Uterine smooth muscle cell (primary cell): ENCODE results near the gene KRTAP4-3. TPM values are rescaled to one million over a fixed set of nuclear protein-coding genes. Genes with fewer than 3 reads are reported as not detected.

Experiments
- total RNA-seq: library from RNA; depleted of rRNA; stranded (reverse); fragments of >200 nt; gene quantifications from 2 replicates; pipeline ENCODE4 v1.2.3, GENCODE V29; 2014

Gene KRTAP4-3
- not detected in 2 replicates for total RNA-seq

GRCh38 chr17:41168121-41168520 is at the start of gene KRTAP4-3:
TSS of gene KRTAP4-3 (minus strand) at chr17:41168221. CDS start at chr17:41168172, 49 bp downstream.

DNA sequence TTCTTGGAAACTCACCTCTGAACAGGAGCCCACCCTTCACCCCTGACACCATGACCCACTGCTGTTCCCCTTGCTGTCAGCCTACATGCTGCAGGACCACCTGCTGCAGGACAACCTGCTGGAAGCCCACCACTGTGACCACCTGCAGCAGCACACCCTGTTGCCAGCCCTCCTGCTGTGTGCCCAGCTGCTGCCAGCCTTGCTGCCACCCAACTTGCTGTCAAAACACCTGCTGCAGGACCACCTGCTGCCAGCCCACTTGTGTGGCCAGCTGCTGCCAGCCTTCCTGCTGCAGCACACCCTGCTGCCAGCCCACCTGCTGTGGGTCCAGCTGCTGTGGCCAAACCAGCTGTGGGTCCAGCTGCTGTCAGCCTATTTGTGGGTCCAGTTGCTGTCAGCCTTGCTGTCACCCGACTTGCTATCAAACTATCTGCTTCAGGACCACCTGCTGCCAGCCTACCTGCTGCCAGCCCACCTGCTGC is 21.9 kb upstream of the KRTAP4-3 start, which contains the start of gene KRTAP9-1:
TSS of gene KRTAP9-1 (plus strand) at position 51 of the 482 bp plus-strand sequence. CDS start at position 51, 0 bp downstream.

GRCh38 chr17:41184480-41184961 is 16.5 kb upstream of the KRTAP4-3 start, which contains the start of gene KRTAP4-1:
TSS of gene KRTAP4-1 (minus strand) at chr17:41184911. CDS start at chr17:41184854, 57 bp downstream.

DNA sequence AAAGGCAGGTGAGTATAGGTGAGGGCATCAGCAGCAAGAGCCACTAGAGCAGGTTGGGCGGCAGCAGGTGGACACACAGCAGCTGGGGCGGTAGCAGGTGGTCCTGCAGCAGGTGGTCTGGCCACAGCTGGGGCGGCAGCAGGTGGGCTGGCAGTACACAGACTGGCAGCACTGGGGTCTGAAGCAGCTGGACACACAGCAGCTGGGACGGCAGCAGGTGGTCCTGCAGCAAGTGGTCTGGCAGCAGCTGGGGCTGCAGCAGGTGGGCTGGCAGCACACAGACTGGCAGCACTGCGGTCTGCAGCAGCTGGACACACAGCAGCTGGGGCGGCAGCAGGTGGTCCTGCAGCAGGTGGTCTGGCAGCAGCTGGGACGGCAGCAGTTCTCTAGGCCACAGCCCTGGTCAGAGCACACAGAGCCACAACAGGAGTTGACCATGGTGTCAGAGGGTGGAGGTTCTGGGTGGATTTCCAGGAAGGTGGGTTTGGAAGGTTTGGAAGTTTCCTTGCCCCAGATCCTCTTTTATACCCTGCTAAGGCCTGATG is 9.8 kb upstream of the KRTAP4-3 start, which contains the start of gene KRTAP4-2:
TSS of gene KRTAP4-2 (minus strand) at position 495 of the 545 bp plus-strand sequence. CDS start at position 438, 57 bp downstream.

GRCh38 chr17:41160648-41161047 is 7.4 kb downstream of the KRTAP4-3 start, which contains the start of gene KRTAP4-4:
TSS of gene KRTAP4-4 (minus strand) at chr17:41160748. CDS start at chr17:41160691, 57 bp downstream.

DNA sequence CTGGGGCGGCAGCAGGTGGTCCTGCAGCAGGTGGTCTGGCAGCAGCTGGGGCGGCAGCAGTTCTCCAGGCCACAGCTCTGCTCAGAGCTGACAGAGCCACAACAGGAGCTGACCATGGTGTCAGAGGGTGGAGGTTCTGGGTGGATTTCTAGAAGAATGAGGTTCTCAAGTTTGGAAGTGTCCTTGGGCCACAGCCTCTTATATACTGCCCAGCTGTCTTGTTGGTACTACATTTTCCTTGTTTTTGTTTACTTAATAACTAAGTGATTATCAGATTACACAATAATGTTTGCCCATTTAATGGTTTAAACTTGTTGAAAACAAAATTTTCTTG is 18.4 kb downstream of the KRTAP4-3 start, which contains the start of gene KRTAP4-5:
TSS of gene KRTAP4-5 (minus strand) at position 174 of the 334 bp plus-strand sequence. CDS start at position 116, 58 bp downstream.

GRCh38 chr17:41140360-41141131 is 27.5 kb downstream of the KRTAP4-3 start, which contains the start of gene KRTAP4-6:
TSS of gene KRTAP4-6 (minus strand) at chr17:41140544. CDS start at chr17:41140487, 57 bp downstream.

GRCh38 chr17:41123991-41124371 is 44.0 kb downstream of the KRTAP4-3 start, which contains the start of gene KRTAP4-12:
TSS of gene KRTAP4-12 (minus strand) at chr17:41124182. CDS start at chr17:41124122, 60 bp downstream.

GRCh38 chr17:41117846-41118386 is 50.1 kb downstream of the KRTAP4-3 start, which contains the start of gene KRTAP4-11:
TSS of gene KRTAP4-11 (minus strand) at chr17:41118373. CDS start at chr17:41118315, 58 bp downstream.

Other genes starting within 250 kb of the KRTAP4-3 start
- gene KRT23, start 230.6 kb downstream of the KRTAP4-3 start, total RNA-seq = 0.50 and 0.55 TPM in 2 replicates
- gene KRT39, start 201.3 kb downstream of the KRTAP4-3 start, total RNA-seq = 0.11 TPM in 1 of 2 replicates, not detected in the other
- not detected in 2 replicates for gene KRT40, start 183.9 kb downstream of the KRTAP4-3 start, total RNA-seq
- not detected in 2 replicates for gene KRTAP3-3, start 174.1 kb downstream of the KRTAP4-3 start, total RNA-seq
- not detected in 2 replicates for gene KRTAP3-2, start 168.3 kb downstream of the KRTAP4-3 start, total RNA-seq
- gene KRTAP3-1, start 159.1 kb downstream of the KRTAP4-3 start, total RNA-seq = not detected in 2 replicates
- 32.6 and 54.1 TPM in 2 replicates for gene KRTAP1-5, start 141.0 kb downstream of the KRTAP4-3 start, total RNA-seq
- gene KRTAP1-4, start 138.0 kb downstream of the KRTAP4-3 start, total RNA-seq = not detected in 2 replicates
- gene KRTAP1-3, start 133.3 kb downstream of the KRTAP4-3 start, total RNA-seq = not detected in 2 replicates
- 0.55 and 0.87 TPM in 2 replicates for gene KRTAP1-1, start 126.8 kb downstream of the KRTAP4-3 start, total RNA-seq
- gene KRTAP2-1, start 120.9 kb downstream of the KRTAP4-3 start, total RNA-seq = not detected in 2 replicates
- not detected in 2 replicates for gene KRTAP2-2, start 113.0 kb downstream of the KRTAP4-3 start, total RNA-seq
- 0.12 and 1.00 TPM in 2 replicates for gene KRTAP2-3, start 108.1 kb downstream of the KRTAP4-3 start, total RNA-seq
- gene KRTAP2-4, start 102.3 kb downstream of the KRTAP4-3 start, total RNA-seq = not detected in 2 replicates
- not detected in 2 replicates for gene KRTAP4-7, start 84.1 kb downstream of the KRTAP4-3 start, total RNA-seq
- gene KRTAP4-8, start 70.1 kb downstream of the KRTAP4-3 start, total RNA-seq = not detected in 2 replicates
- not detected in 2 replicates for gene KRTAP4-16, start 66.0 kb downstream of the KRTAP4-3 start, total RNA-seq
- 0.12 TPM in 1 of 2 replicates, not detected in the other for gene KRTAP4-9, start 62.8 kb downstream of the KRTAP4-3 start, total RNA-seq
- gene KRTAP4-11, start 49.8 kb downstream of the KRTAP4-3 start, total RNA-seq = not detected in 2 replicates
- not detected in 2 replicates for gene KRTAP4-12, start 44.0 kb downstream of the KRTAP4-3 start, total RNA-seq
- not detected in 2 replicates for gene KRTAP4-6, start 27.7 kb downstream of the KRTAP4-3 start, total RNA-seq
- gene KRTAP4-5, start 18.4 kb downstream of the KRTAP4-3 start, total RNA-seq = not detected in 2 replicates
- not detected in 2 replicates for gene KRTAP4-4, start 7.5 kb downstream of the KRTAP4-3 start, total RNA-seq
- gene KRTAP4-2, start 10.0 kb upstream of the KRTAP4-3 start, total RNA-seq = not detected in 2 replicates
- gene KRTAP4-1, start 16.7 kb upstream of the KRTAP4-3 start, total RNA-seq = 0.11 TPM in 1 of 2 replicates, not detected in the other
- not detected in 2 replicates for gene KRTAP9-1, start 21.7 kb upstream of the KRTAP4-3 start, total RNA-seq
- not detected in 2 replicates for gene KRTAP9-2, start 58.4 kb upstream of the KRTAP4-3 start, total RNA-seq
- not detected in 2 replicates for gene KRTAP9-3, start 64.2 kb upstream of the KRTAP4-3 start, total RNA-seq
- gene KRTAP9-8, start 69.8 kb upstream of the KRTAP4-3 start, total RNA-seq = not detected in 2 replicates
- not detected in 2 replicates for gene KRTAP9-4, start 81.5 kb upstream of the KRTAP4-3 start, total RNA-seq
- not detected in 2 replicates for gene KRTAP9-9, start 87.2 kb upstream of the KRTAP4-3 start, total RNA-seq
- gene KRTAP9-6, start 97.2 kb upstream of the KRTAP4-3 start, total RNA-seq = not detected in 2 replicates
- gene KRTAP9-7, start 107.5 kb upstream of the KRTAP4-3 start, total RNA-seq = not detected in 2 replicates
- not detected in 2 replicates for gene KRTAP29-1, start 134.6 kb upstream of the KRTAP4-3 start, total RNA-seq
- not detected in 2 replicates for gene KRTAP16-1, start 141.1 kb upstream of the KRTAP4-3 start, total RNA-seq
- gene KRTAP17-1, start 147.5 kb upstream of the KRTAP4-3 start, total RNA-seq = 0.12 and 0.33 TPM in 2 replicates
- gene KRT33A, start 182.6 kb upstream of the KRTAP4-3 start, total RNA-seq = not detected in 2 replicates
- 1.1 and 2.7 TPM in 2 replicates for gene KRT33B, start 201.6 kb upstream of the KRTAP4-3 start, total RNA-seq
- 133 and 203 TPM in 2 replicates for gene KRT34, start 214.1 kb upstream of the KRTAP4-3 start, total RNA-seq
- gene KRT31, start 229.4 kb upstream of the KRTAP4-3 start, total RNA-seq = not detected in 2 replicates